BLaER1 (cell line): ENCODE data around the gene ASCC3.

ENCODE experiments used
- H3K27ac ChIP-seq: shearing (Covaris generic); formaldehyde crosslinking; 2 replicates; pipeline ENCODE4 v1.8.1; 2022
- H3K27me3 ChIP-seq: shearing (Covaris generic); formaldehyde crosslinking; 2 replicates; pipeline ENCODE4 v1.8.1; 2022
- H3K36me3 ChIP-seq: shearing (Covaris generic); formaldehyde crosslinking; 2 replicates; pipeline ENCODE4 v1.8.1; 2022
- H3K4me1 ChIP-seq: shearing (Covaris generic); formaldehyde crosslinking; 2 replicates; pipeline ENCODE4 v1.8.1; 2022
- H3K4me2 ChIP-seq: shearing (Covaris generic); formaldehyde crosslinking; 2 replicates; pipeline ENCODE4 v1.8.1; 2022
- H3K4me3 ChIP-seq: shearing (Covaris generic); formaldehyde crosslinking; 2 replicates; pipeline ENCODE4 v1.8.1; 2022
- H3K9ac ChIP-seq: shearing (Covaris generic); formaldehyde crosslinking; 2 replicates; pipeline ENCODE4 v1.8.1; 2022
- H3K9me3 ChIP-seq: shearing (Covaris generic); formaldehyde crosslinking; 2 replicates; pipeline ENCODE4 v1.8.1; 2022
- H4K20me1 ChIP-seq: shearing (Covaris generic); formaldehyde crosslinking; 2 replicates; pipeline ENCODE4 v1.8.1; 2022
- Cebpa-rat ChIP-seq: shearing (Covaris generic); IDR thresholded peaks from 2 replicates; pipeline ENCODE4 v1.8.1; 2022

The ASCC3 gene

GRCh38 chr6:100614386-100614785 lies 266.7 kb downstream of the ASCC3 start:
- Histone ChIP-seq H3K36me3 (peaks cover 21% of the 10 kb centered on the region; the same call in 1 of the 2 replicates), H3K27ac (no peak overlapping the region), H3K4me3 (no peak overlapping the region), H3K4me1 (no peaks in the 10 kb centered on the region), H3K27me3 (no peaks in the 10 kb centered on the region), H3K9me3 (no peaks in the 10 kb centered on the region), H3K9ac (no peak overlapping the region), H4K20me1 (no peaks in the 10 kb centered on the region), H3K4me2 (no peak overlapping the region)
- TF ChIP-seq Cebpa-rat = no peak

GRCh38 chr6:100613656-100614055 lies 267.5 kb downstream of the ASCC3 start:
- H3K36me3 ChIP-seq = peaks cover 17% of the 10 kb centered on the region; the same call in 1 of the 2 replicates
- H3K4me2 ChIP-seq = no peak overlapping the region
- no peak overlapping the region for H3K27ac ChIP-seq
- H3K4me1 ChIP-seq = no peaks in the 10 kb centered on the region
- no peak overlapping the region for H3K9ac ChIP-seq
- H3K9me3 ChIP-seq = no peaks in the 10 kb centered on the region
- TF ChIP-seq Cebpa-rat = no peak
- H4K20me1 ChIP-seq = no peaks in the 10 kb centered on the region
- no peak overlapping the region for H3K4me3 ChIP-seq
- no peaks in the 10 kb centered on the region for H3K27me3 ChIP-seq

- Histone ChIP-seq H3K4me2 (no peak overlapping the region), H4K20me1 (no peaks in the 10 kb centered on the region)
- TF ChIP-seq Cebpa-rat = no peak
These were observed 269.0 kb downstream of the ASCC3 start for GRCh38 chr6:100612094-100612493.

GRCh38 chr6:100599088-100599770 lies 281.9 kb downstream of the ASCC3 start:
- no peaks in the 10 kb centered on the region for H3K27me3 ChIP-seq
- no peak overlapping the region for H3K4me3 ChIP-seq
- H3K27ac ChIP-seq = no peak overlapping the region
- H3K36me3 ChIP-seq = 0 out of 2 replicates have a peak, but pooled peaks cover 19% of the 10 kb centered on the region
- H3K9ac ChIP-seq = no peak overlapping the region
- no peak for TF ChIP-seq Cebpa-rat
- no peaks in the 10 kb centered on the region for H3K4me1 ChIP-seq
- H3K9me3 ChIP-seq = no peaks in the 10 kb centered on the region
- H3K4me2 ChIP-seq = no peak overlapping the region
- no peaks in the 10 kb centered on the region for H4K20me1 ChIP-seq

More at GRCh38 chr6:100612094-100612493, 269.0 kb downstream of the ASCC3 start:
- Histone ChIP-seq H3K9ac (no peak overlapping the region), H3K36me3 (0 out of 2 replicates have a peak, but pooled peaks cover 4% of the 10 kb centered on the region), H3K27ac (no peak overlapping the region), H3K9me3 (no peaks in the 10 kb centered on the region), H3K4me3 (no peak overlapping the region), H3K27me3 (no peaks in the 10 kb centered on the region), H3K4me1 (no peaks in the 10 kb centered on the region)

- no peaks in the 10 kb centered on the region for H3K27me3 ChIP-seq
- H4K20me1 ChIP-seq = no peaks in the 10 kb centered on the region
- H3K9me3 ChIP-seq = no peaks in the 10 kb centered on the region
- no peak overlapping the region for H3K9ac ChIP-seq
- no peak for TF ChIP-seq Cebpa-rat
- no peak overlapping the region for H3K27ac ChIP-seq
- H3K4me3 ChIP-seq = no peak overlapping the region
- no peaks in the 10 kb centered on the region for H3K4me1 ChIP-seq
- no peak overlapping the region for H3K4me2 ChIP-seq
- 0 out of 2 replicates have a peak, but pooled peaks cover 18% of the 10 kb centered on the region for H3K36me3 ChIP-seq
These were observed 285.7 kb downstream of the ASCC3 start for GRCh38 chr6:100595456-100595855.

GRCh38 chr6:100593522-100593921 lies 287.6 kb downstream of the ASCC3 start:
- Histone ChIP-seq H3K9me3 (no peaks in the 10 kb centered on the region), H3K9ac (no peak overlapping the region), H3K27ac (no peak overlapping the region), H3K36me3 (peaks cover 36% of the 10 kb centered on the region), H3K4me2 (no peak overlapping the region), H4K20me1 (no peaks in the 10 kb centered on the region), H3K4me3 (no peak overlapping the region), H3K27me3 (no peaks in the 10 kb centered on the region), H3K4me1 (no peaks in the 10 kb centered on the region)
- no peak for TF ChIP-seq Cebpa-rat

GRCh38 chr6:100592929-100593328 lies 288.2 kb downstream of the ASCC3 start:
- no peak for TF ChIP-seq Cebpa-rat
- no peak overlapping the region for H3K4me3 ChIP-seq
- peaks cover 34% of the 10 kb centered on the region for H3K36me3 ChIP-seq
- H3K9me3 ChIP-seq = no peaks in the 10 kb centered on the region
- no peak overlapping the region for H3K9ac ChIP-seq
- H3K4me2 ChIP-seq = no peak overlapping the region
- no peaks in the 10 kb centered on the region for H4K20me1 ChIP-seq
- no peaks in the 10 kb centered on the region for H3K27me3 ChIP-seq
- no peak overlapping the region for H3K27ac ChIP-seq
- H3K4me1 ChIP-seq = no peaks in the 10 kb centered on the region

GRCh38 chr6:100577425-100577824 lies 303.7 kb downstream of the ASCC3 start:
- Histone ChIP-seq H3K9ac (no peak overlapping the region), H4K20me1 (no peaks in the 10 kb centered on the region), H3K9me3 (0 out of 2 replicates have a peak, but pooled peaks cover 6% of the 10 kb centered on the region), H3K27me3 (no peaks in the 10 kb centered on the region), H3K27ac (no peak overlapping the region), H3K4me3 (no peak overlapping the region), H3K36me3 (no peaks in the 10 kb centered on the region), H3K4me2 (no peak overlapping the region), H3K4me1 (no peaks in the 10 kb centered on the region)
- TF ChIP-seq Cebpa-rat = no peak

GRCh38 chr6:100575921-100576320 lies 305.2 kb downstream of the ASCC3 start:
- no peak for TF ChIP-seq Cebpa-rat

GRCh38 chr6:100574836-100575235 lies 306.3 kb downstream of the ASCC3 start:
- Histone ChIP-seq H3K27ac (no peak overlapping the region), H3K9me3 (peaks cover 9% of the 10 kb centered on the region; the same call in 1 of the 2 replicates), H3K36me3 (peaks cover 24% of the 10 kb centered on the region), H3K9ac (no peak overlapping the region), H3K4me2 (no peak overlapping the region), H4K20me1 (no peaks in the 10 kb centered on the region), H3K4me1 (no peaks in the 10 kb centered on the region), H3K27me3 (no peaks in the 10 kb centered on the region), H3K4me3 (no peak overlapping the region)
- no peak for TF ChIP-seq Cebpa-rat

More at GRCh38 chr6:100575921-100576320, 305.2 kb downstream of the ASCC3 start:
- Histone ChIP-seq H3K9me3 (0 out of 2 replicates have a peak, but pooled peaks cover 6% of the 10 kb centered on the region), H3K4me3 (no peak overlapping the region), H3K36me3 (peaks cover 14% of the 10 kb centered on the region), H4K20me1 (no peaks in the 10 kb centered on the region), H3K27ac (no peak overlapping the region), H3K27me3 (no peaks in the 10 kb centered on the region), H3K4me2 (no peak overlapping the region), H3K9ac (no peak overlapping the region), H3K4me1 (no peaks in the 10 kb centered on the region)
